GM19452 (cell line): Measurements from ENCODE around the gene ZNF14.
"Not testable (repeated sequence)": the region's sequence is repeated elsewhere in the genome, so short reads cannot be mapped to it uniquely, and the experiment has no call there.

ENCODE experiments used
- ATAC-seq: cut with Tn5 transposase; IDR thresholded peaks from one replicate; pipeline ENCODE4 v1.9.1; 2021; ENCODE audit not compliant: unreplicated experiment

The ZNF14 gene

DNA sequence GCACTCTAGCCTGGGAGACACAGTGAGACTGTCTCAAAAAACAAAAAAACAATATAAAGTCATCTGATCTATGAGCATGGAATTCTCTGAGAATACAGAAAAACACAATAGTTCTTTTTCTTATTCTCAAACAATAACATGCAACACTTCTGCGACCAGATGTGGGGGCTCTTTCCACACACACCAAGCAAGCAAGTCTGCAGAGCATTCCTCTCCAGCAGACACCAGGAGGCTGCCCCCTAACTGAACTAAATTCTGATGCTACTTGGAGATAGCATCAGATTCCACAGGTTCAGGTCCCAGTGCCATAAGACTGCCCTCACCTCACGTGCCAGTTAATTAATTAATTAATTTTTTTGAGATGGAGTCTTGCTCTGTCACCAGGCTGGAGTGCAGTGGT is 36.5 kb downstream of the ZNF14 start:
- no peak for ATAC-seq

GRCh38 chr19:19691683-19692082 is 41.2 kb downstream of the ZNF14 start:
- no peak for ATAC-seq

GRCh38 chr19:19689023-19689422 is 43.9 kb downstream of the ZNF14 start:
- not testable (repeated sequence) for ATAC-seq

- no peak for ATAC-seq
Observed at GRCh38 chr19:19687090-19687489, 45.8 kb downstream of the ZNF14 start.

DNA sequence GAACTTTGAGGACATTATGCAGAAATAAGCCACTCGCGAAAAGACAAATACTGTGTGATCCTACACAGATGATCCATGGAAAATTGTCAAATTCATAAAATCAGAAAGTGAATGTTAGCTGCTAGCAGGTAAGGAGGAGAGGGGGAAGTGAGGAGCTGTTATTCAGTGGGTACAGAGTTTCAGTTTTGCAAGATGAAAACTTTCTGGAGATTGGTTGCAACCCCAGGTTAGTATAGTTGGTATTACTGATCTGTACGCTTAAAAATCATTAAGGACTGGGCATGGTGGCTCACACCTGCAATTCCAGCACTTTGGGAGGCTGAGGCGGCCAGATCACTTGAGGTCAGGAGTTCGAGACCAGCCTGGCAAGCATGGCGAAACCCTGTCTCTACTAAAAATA is 46.3 kb downstream of the ZNF14 start:
- no peak for ATAC-seq

DNA sequence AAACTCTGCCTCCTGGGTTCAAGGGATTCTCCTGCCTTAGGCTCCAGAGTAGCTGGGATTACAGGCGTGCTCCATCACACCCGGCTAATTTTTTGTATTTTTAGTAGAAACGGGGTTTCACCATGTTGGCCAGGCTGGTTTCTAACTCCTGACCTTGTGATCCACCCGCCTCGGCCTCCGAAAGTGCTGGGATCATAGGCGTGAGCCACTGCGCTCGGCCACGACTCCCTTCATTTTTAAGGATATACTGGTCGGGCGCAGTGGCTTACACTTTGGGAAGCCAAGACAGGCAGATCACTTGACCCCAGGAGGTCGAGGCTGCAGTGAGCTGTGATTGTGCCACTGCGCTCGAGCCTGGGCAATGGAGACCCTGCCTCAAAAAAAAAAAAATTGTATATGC is 46.8 kb downstream of the ZNF14 start:
- ATAC-seq, result not testable (repeated sequence)

DNA sequence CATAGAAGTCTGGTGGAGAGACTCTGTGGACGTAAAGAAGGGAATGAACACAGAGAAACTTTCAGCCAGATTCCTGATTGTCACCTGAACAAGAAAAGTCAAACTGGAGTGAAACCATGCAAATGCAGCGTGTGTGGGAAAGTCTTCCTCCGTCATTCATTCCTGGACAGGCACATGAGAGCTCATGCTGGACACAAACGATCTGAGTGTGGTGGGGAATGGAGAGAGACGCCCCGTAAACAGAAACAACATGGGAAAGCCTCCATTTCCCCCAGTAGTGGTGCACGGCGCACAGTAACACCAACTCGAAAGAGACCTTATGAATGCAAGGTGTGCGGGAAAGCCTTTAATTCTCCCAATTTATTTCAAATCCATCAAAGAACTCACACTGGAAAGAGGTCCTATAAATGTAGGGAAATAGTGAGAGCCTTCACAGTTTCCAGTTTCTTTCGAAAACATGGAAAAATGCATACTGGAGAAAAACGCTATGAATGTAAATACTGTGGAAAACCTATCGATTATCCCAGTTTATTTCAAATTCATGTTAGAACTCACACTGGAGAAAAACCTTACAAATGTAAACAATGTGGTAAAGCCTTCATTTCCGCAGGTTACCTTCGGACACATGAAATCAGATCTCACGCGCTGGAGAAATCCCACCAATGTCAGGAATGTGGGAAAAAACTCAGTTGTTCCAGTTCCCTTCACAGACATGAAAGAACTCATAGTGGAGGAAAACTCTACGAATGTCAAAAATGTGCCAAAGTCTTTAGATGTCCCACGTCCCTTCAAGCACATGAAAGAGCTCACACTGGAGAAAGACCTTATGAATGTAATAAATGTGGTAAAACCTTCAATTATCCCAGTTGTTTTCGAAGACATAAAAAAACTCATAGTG is 53.5 kb downstream of the ZNF14 start:
- ATAC-seq, result no peak

GRCh38 chr19:19677579-19677978 is 55.3 kb downstream of the ZNF14 start:
- ATAC-seq, result no peak

GRCh38 chr19:19674315-19674714 is 58.6 kb downstream of the ZNF14 start:
- ATAC-seq, result no peak

DNA sequence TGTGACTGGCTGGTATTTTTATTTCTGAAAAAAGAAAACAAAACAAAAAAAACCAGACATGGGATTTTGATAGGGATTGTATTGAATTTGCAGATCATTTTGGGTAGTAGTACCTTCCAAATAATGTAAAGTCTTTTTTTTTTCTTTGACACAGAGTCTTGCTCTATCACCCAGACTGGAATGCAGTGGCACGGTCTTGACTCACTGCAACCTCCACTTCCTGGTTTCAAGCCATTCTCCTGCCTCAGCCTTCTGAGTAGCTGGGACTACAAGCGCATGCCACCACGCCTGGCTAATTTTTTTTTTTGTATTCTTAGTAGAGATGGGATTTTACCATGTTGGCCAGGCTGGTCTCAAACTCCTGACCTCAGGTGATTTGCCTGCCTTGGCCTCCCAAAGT is 60.1 kb downstream of the ZNF14 start:
- ATAC-seq, result no peak

GRCh38 chr19:19670070-19670551 is 62.8 kb downstream of the ZNF14 start:
- ATAC-seq, result no peak

GRCh38 chr19:19668230-19669012 is 64.5 kb downstream of the ZNF14 start, which contains the start of gene ZNF101:
ZNF101 (plus strand) TSS chr19:19668839; CDS start chr19:19668964, 125 bp downstream.
- ATAC-seq, result peak; percentile 66

DNA sequence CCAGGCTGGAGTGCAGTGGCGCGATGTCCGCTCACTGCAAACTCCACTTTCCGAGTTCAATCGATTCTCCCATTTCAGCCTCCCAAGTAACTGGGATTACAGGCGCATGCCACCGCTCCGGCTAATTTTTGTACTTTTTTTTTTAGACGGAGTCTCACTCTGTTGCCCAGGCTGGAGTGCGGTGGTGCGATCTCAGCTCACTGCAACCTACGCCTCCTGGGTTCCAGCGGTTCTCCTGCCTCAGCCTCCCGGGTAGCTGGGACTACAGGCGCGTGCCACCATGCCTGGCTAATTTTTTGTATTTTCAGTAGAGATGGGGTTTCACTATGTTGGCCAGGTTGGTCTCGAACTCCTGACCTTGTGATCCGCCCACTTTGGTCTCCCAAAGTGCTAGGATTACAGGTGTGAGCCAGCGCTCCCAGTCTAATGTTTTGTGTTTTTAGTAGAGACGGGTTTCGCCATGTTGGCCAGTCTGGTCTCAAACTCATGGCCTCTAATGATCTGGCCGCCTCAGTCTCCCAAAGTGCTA is 67.4 kb downstream of the ZNF14 start:
- ATAC-seq, result not testable (repeated sequence)

DNA sequence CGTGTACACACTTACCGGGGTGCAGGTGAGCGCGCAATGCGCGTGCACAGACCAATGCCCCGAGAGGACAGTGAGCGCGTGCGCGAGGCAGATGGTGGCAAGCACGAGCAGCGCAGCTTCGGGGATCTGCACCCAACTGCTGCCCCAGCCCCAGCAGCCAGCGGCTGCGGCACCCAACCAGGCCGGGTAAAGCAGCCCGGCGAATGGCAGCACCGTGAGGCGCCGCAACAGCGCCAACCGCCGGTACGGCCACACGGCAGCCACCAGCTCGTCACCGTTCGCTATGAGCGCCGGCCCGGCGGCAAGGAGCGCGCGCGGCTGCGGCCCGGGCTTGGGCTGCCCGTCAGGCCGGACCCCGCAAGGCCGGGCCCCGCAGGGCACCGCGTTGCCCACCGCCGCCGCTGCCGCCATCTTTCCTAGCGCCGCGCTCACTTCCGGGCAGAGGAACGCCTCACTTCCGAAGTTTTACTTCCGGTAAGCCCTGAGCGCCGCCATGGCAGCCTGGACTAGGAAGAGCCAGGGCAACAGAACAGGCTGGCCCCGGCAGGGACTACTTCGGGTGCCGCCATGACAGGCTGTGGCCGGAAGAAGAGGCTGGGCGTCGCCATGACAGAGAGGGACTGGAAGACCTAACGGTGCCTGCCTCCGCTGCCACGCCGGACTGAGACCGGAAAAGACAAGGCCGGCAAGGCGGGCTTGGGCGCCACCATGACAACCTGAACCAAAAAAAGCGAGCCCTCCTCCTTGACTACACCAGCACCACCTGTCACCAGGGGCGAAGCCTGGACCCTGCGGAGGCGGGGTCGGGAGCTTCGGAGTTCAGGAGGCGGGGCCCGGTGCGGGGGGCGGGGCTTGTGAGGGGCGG is 69.4 kb downstream of the ZNF14 start, which contains the start of gene ATP13A1:
ATP13A1 (minus strand) TSS at position 421 of the 865 bp plus-strand sequence; CDS start at position 411, 10 bp downstream.
- ATAC-seq, result peak; percentile 57

- ATAC-seq, result no peak
Observed at GRCh38 chr19:19662871-19663255, 70.0 kb downstream of the ZNF14 start.

GRCh38 chr19:19662344-19662743 is 70.6 kb downstream of the ZNF14 start:
- no peak for ATAC-seq

GRCh38 chr19:19661675-19662251 is 71.1 kb downstream of the ZNF14 start:
- ATAC-seq, result peak; percentile 44

DNA sequence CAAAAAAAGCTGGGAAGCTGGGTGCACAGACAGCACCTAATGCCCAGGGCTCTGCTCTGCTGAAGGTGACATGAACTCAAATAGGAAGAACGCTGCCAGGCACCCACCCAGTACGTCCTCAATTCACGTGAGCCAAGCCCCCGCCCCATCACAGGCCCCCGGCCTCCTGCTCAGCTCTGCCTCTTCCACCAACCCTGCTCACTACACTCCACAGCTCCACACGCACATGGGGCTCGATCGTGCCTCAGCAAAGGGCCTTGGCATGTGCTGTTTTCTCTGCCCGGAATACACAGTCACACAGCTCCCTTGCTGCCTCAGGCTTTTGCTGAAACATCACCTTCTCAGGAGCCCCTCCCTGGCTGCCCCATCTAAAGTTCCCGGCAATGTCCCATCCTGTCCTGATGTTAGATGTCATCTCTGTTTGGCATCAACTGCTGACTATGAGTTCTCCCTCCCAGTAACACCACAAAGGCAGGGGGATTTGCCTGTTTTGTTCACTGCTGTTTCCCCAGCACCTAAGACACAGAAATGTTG is 71.7 kb downstream of the ZNF14 start:
- no peak for ATAC-seq
